Measurements from ENCODE around the gene CFAP46.

DNA sequence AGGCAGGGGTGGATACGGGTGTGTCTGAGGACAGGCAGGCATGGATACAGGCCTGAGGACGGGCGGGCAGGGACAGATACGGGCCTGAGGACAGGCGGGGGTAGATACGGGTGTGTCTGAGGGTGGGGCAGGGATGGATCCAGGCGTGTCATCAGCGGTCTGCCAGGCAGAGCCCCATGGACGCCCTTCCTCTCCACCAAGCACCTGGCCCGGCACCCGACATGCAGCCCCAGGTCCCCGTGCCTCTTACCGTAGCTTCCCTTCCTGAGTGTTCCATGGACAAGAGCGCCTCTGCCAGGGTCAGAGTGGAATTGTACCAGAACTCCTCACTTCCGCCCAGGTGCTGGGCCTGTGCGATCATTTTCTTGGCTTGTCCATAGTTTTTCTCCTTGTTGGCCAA is 81.8 kb downstream of the CFAP46 start:
- TF ChIP-seq CTCF (IDR thresholded peaks at IDR 0.05) (no peak), POLR2A (IDR thresholded peaks at IDR 0.05) (no peak)

All from lower leg skin (tissue), 3 donors.